ENCODE results near the gene DOCK2.
"Not testable (repeated sequence)": the region's sequence is repeated elsewhere in the genome, so short reads cannot be mapped to it uniquely, and the experiment has no call there.

Gene DOCK2

GRCh38 chr5:169657127-169657526 lies 20.1 kb downstream of the DOCK2 start:
- no peak overlapping the region for H3K27ac ChIP-seq
- H3K9ac ChIP-seq (ENCODE audit: insufficient read length), result no peak overlapping the region
- DNase-seq (ENCODE audit: low read depth, low spot score), result no peak
- H3K36me3 ChIP-seq (ENCODE audit: insufficient read depth, low read length), result no peaks in the 10 kb centered on the region
- H3K9me3 ChIP-seq (ENCODE audit: low read depth, low read length), result no peaks in the 10 kb centered on the region
- TF ChIP-seq EZH2 (IDR thresholded peaks at IDR 0.05) (no peak), POLR2AphosphoS5 (IDR thresholded peaks at IDR 0.05; ENCODE audit: borderline replicate concordance, low read depth, low read length) (no peak), FOXP2 (optimal IDR thresholded peaks at IDR 0.05; ENCODE audit: control extremely low read depth, extremely low read length, insufficient read depth) (no peak)
- no peak overlapping the region for H3K4me3 ChIP-seq

- H3K36me3 ChIP-seq (ENCODE audit: insufficient read depth, low read length); DNase-seq (ENCODE audit: low read depth, low spot score); H3K4me3 ChIP-seq; H3K27ac ChIP-seq; H3K9ac ChIP-seq (ENCODE audit: insufficient read length); H3K9me3 ChIP-seq (ENCODE audit: low read depth, low read length): not testable (repeated sequence)
Measured at GRCh38 chr5:169662451-169662850, 25.4 kb downstream of the DOCK2 start.

GRCh38 chr5:169663537-169663936 lies 26.5 kb downstream of the DOCK2 start:
- H3K4me3 ChIP-seq, result no peak overlapping the region
- no peaks in the 10 kb centered on the region for H3K36me3 ChIP-seq (ENCODE audit: insufficient read depth, low read length)
- TF ChIP-seq POLR2AphosphoS5 (IDR thresholded peaks at IDR 0.05; ENCODE audit: borderline replicate concordance, low read depth, low read length) (no peak), FOXP2 (optimal IDR thresholded peaks at IDR 0.05; ENCODE audit: control extremely low read depth, extremely low read length, insufficient read depth) (no peak), EZH2 (IDR thresholded peaks at IDR 0.05) (no peak)
- H3K27ac ChIP-seq, result no peak overlapping the region
- H3K9ac ChIP-seq (ENCODE audit: insufficient read length), result no peak overlapping the region
- DNase-seq (ENCODE audit: low read depth, low spot score), result no peak
- no peaks in the 10 kb centered on the region for H3K9me3 ChIP-seq (ENCODE audit: low read depth, low read length)

GRCh38 chr5:169666365-169666764 lies 29.3 kb downstream of the DOCK2 start:
- Histone ChIP-seq H3K27ac (no peak overlapping the region), H3K4me3 (no peak overlapping the region), H3K9ac (ENCODE audit: insufficient read length) (no peak overlapping the region), H3K9me3 (ENCODE audit: low read depth, low read length) (no peaks in the 10 kb centered on the region), H3K36me3 (ENCODE audit: insufficient read depth, low read length) (no peaks in the 10 kb centered on the region)
- TF ChIP-seq POLR2AphosphoS5 (IDR thresholded peaks at IDR 0.05; ENCODE audit: borderline replicate concordance, low read depth, low read length) (no peak), EZH2 (IDR thresholded peaks at IDR 0.05) (no peak)
- DNase-seq (ENCODE audit: low read depth, low spot score), result no peak

GRCh38 chr5:169667896-169668674 lies 31.0 kb downstream of the DOCK2 start:
- no peak overlapping the region for H3K27ac ChIP-seq
- DNase-seq (ENCODE audit: low read depth, low spot score), result no peak
- TF ChIP-seq FOXP2 (optimal IDR thresholded peaks at IDR 0.05; ENCODE audit: control extremely low read depth, extremely low read length, insufficient read depth) (no peak), EZH2 (IDR thresholded peaks at IDR 0.05) (no peak), POLR2AphosphoS5 (IDR thresholded peaks at IDR 0.05; ENCODE audit: borderline replicate concordance, low read depth, low read length) (no peak)
- no peak overlapping the region for H3K4me3 ChIP-seq
- no peak overlapping the region for H3K9ac ChIP-seq (ENCODE audit: insufficient read length)
- H3K9me3 ChIP-seq (ENCODE audit: low read depth, low read length), result no peaks in the 10 kb centered on the region
- H3K36me3 ChIP-seq (ENCODE audit: insufficient read depth, low read length), result no peaks in the 10 kb centered on the region

- no peaks in the 10 kb centered on the region for H3K9me3 ChIP-seq (ENCODE audit: low read depth, low read length)
- TF ChIP-seq POLR2AphosphoS5 (IDR thresholded peaks at IDR 0.05; ENCODE audit: borderline replicate concordance, low read depth, low read length) (no peak), EZH2 (IDR thresholded peaks at IDR 0.05) (no peak), FOXP2 (optimal IDR thresholded peaks at IDR 0.05; ENCODE audit: control extremely low read depth, extremely low read length, insufficient read depth) (no peak)
- no peak overlapping the region for H3K27ac ChIP-seq
- no peak overlapping the region for H3K9ac ChIP-seq (ENCODE audit: insufficient read length)
- no peak overlapping the region for H3K4me3 ChIP-seq
- H3K36me3 ChIP-seq (ENCODE audit: insufficient read depth, low read length), result no peaks in the 10 kb centered on the region
- DNase-seq (ENCODE audit: low read depth, low spot score), result no peak
Measured at GRCh38 chr5:169668732-169669131, 31.7 kb downstream of the DOCK2 start.

GRCh38 chr5:169670769-169671525 lies 33.9 kb downstream of the DOCK2 start:
- Histone ChIP-seq H3K9me3 (ENCODE audit: low read depth, low read length) (no peaks in the 10 kb centered on the region), H3K27ac (no peak overlapping the region), H3K9ac (ENCODE audit: insufficient read length) (no peak overlapping the region), H3K4me3 (no peak overlapping the region), H3K36me3 (ENCODE audit: insufficient read depth, low read length) (no peaks in the 10 kb centered on the region)
- DNase-seq (ENCODE audit: low read depth, low spot score), result no peak
- TF ChIP-seq POLR2AphosphoS5 (IDR thresholded peaks at IDR 0.05; ENCODE audit: borderline replicate concordance, low read depth, low read length) (no peak), FOXP2 (optimal IDR thresholded peaks at IDR 0.05; ENCODE audit: control extremely low read depth, extremely low read length, insufficient read depth) (no peak), EZH2 (IDR thresholded peaks at IDR 0.05) (no peak)

- Histone ChIP-seq H3K9me3 (ENCODE audit: low read depth, low read length) (no peaks in the 10 kb centered on the region), H3K4me3 (no peak overlapping the region), H3K36me3 (ENCODE audit: insufficient read depth, low read length) (no peaks in the 10 kb centered on the region), H3K27ac (no peak overlapping the region), H3K9ac (ENCODE audit: insufficient read length) (no peak overlapping the region)
- no peak for DNase-seq (ENCODE audit: low read depth, low spot score)
- TF ChIP-seq FOXP2 (optimal IDR thresholded peaks at IDR 0.05; ENCODE audit: control extremely low read depth, extremely low read length, insufficient read depth) (no peak), POLR2AphosphoS5 (IDR thresholded peaks at IDR 0.05; ENCODE audit: borderline replicate concordance, low read depth, low read length) (no peak)
Measured at GRCh38 chr5:169682026-169682425, 45.0 kb downstream of the DOCK2 start.
